GM12873 (cell line): Measurements from ENCODE around the gene ZFP57.

Experiments
- TF ChIP-seq, protein P1 (sequence below): IDR thresholded peaks from 2 replicates; pipeline ENCODE4 v1.5.1; 2012; ENCODE audit warnings: low read depth, mild to moderate bottlenecking, moderate library complexity, low read length, control low read depth; ENCODE audit not compliant: insufficient read depth; ENCODE audit errors: missing control alignments

Gene ZFP57

GRCh38 chr6:29685718-29686326 lies 4.9 kb upstream of the ZFP57 start:
- TF ChIP-seq, protein P1, sequence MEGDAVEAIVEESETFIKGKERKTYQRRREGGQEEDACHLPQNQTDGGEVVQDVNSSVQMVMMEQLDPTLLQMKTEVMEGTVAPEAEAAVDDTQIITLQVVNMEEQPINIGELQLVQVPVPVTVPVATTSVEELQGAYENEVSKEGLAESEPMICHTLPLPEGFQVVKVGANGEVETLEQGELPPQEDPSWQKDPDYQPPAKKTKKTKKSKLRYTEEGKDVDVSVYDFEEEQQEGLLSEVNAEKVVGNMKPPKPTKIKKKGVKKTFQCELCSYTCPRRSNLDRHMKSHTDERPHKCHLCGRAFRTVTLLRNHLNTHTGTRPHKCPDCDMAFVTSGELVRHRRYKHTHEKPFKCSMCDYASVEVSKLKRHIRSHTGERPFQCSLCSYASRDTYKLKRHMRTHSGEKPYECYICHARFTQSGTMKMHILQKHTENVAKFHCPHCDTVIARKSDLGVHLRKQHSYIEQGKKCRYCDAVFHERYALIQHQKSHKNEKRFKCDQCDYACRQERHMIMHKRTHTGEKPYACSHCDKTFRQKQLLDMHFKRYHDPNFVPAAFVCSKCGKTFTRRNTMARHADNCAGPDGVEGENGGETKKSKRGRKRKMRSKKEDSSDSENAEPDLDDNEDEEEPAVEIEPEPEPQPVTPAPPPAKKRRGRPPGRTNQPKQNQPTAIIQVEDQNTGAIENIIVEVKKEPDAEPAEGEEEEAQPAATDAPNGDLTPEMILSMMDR, result peak; percentile 28

DNA sequence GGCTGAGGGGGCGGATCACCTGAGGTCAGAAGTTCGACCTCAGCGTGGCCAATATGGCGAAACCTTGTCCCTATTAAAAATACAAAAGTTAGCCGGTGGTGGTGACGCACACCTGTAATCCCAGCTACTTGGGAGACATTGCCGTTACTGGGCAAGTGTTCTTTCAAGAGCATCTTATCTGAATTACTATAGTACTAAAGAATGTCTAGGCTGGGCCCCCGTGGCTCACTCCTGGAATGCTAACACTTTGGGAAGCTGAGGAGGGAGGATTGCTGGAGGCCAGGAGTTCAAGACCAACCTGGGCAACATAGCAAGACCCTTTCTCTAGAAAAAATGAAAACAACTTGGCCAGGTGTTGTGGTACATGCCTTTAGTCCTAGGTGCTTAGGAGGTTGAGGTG lies 859 bp upstream of the ZFP57 start:
- TF ChIP-seq, protein P1, result no peak

DNA sequence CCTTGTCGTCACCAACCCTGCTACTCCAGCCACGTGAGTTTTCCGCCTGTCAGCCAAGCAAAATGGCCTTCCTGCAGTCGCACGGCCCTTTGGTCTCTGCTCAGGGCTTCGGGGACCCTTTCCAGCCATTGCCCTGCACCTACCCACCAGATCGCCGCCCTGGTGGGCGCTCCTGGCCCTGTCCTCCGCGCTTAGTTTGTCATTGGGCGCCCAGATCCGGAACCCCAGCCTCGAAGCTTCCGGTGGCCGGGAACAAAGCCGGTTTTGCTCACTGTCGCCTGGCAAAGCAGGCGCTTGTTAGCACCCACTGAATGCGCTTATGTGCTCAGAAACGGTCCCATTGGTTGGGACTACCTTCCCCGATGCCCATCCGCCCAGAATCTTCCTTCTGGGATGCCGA lies 536 bp downstream of the ZFP57 start:
- TF ChIP-seq, protein P1, result no peak

- TF ChIP-seq, protein P1, result no peak
These were observed 990 bp downstream of the ZFP57 start for GRCh38 chr6:29679962-29680361.

- TF ChIP-seq, protein P1, result no peak
These were observed 2.8 kb downstream of the ZFP57 start for GRCh38 chr6:29678114-29678513.

DNA sequence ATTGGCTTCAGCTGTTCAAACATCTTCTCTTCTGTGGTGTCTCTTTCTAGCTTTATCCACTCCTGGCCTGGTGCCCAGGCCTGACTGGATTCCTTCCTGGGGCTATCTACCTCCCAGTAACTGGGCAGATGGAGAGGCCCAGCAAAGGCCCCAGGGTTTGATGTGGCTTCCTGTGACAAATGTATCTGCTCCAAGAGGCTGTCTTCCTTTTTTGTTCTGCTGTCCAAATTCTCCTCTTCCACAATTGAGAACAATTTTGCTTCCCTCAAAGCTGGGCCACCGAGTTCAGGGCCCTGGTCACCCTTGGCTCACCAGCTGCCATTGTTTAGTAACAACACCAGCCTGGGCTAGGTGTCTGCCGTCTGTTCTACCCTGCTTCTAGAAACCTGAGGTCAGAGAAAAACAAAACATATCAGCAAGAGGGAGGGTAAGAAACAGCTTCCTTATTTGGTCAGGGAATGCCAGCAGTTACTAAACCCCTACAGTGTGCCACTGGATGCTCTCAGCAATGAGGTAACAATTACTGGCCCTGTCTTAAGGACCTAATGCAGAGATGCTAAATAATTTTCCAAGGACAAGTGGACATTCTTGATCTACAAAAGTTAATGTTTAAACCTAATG lies 3.9 kb downstream of the ZFP57 start:
- TF ChIP-seq, protein P1, result no peak

GRCh38 chr6:29675561-29675960 lies 5.4 kb downstream of the ZFP57 start:
- TF ChIP-seq, protein P1, result no peak
